Measurements from ENCODE around the gene GALNTL6. TPM values are rescaled to one million over a fixed set of nuclear protein-coding genes. Genes with fewer than 3 reads are reported as not detected.

Gene GALNTL6
- total and polyA plus RNA-seq, 2 experiments from 2014 or later: not detected

DNA sequence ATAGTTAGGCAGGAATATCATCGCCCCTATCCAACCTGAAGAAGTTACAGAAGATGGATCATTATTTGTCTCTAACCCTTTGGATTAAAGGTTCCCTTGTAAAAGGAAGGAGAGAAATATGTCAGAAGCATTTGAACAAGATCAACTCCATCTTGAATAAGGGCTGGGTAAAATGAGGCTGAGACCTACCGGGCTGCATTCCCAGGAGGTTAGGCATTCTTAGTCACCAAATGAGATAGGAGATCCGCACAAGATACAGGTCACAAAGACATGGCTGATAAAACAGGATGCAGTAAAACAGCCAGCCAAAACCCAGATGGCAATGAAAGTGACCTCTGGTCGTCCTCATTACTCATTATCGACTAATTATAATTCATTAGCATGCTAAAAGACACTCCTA is 148.9 kb downstream of the GALNTL6 start:
- Histone ChIP-seq H3K4me3 (no peak overlapping the region), H3K9me3 (ENCODE audit: low read depth) (no peaks in the 10 kb centered on the region), H3K27ac (no peak overlapping the region), H3K4me1 (ENCODE audit: low read depth) (no peaks in the 10 kb centered on the region), H3K27me3 (no peaks in the 10 kb centered on the region), H3K36me3 (no peaks in the 10 kb centered on the region)
- no peak for TF ChIP-seq CTCF (IDR thresholded peaks at IDR 0.05; ENCODE audit: low read depth, low read length)
- DNase-seq (ENCODE audit: low read depth in 1 of 2, low spot score in 1 of 2): no peak

DNA sequence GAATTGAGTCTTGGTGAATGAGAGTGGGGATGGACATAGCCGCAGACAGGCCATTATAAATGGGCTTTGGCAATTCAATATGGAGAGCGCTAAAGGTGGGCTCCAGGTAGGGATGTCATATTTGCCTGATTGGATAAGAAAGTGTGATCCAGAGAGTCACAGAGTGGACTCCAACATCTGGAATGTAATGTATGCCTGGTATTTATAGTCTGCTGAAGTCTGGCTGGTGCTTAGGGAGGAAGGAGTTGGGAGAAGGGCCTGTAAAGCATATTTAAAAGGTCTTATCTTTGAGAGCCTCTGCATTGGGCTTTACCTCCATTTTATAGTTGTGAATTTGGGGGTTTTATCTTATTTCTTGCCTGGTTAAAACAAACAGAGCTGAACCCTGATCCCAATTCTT is 153.2 kb downstream of the GALNTL6 start:
- Histone ChIP-seq H3K9me3 (ENCODE audit: low read depth) (no peaks in the 10 kb centered on the region), H3K27me3 (no peaks in the 10 kb centered on the region), H3K36me3 (no peaks in the 10 kb centered on the region), H3K4me3 (no peak overlapping the region), H3K4me1 (ENCODE audit: low read depth) (no peaks in the 10 kb centered on the region), H3K27ac (no peak overlapping the region)
- DNase-seq (ENCODE audit: low read depth in 1 of 2, low spot score in 1 of 2): peak in 1 of 2 donors; percentile 37
- TF ChIP-seq CTCF (IDR thresholded peaks at IDR 0.05; ENCODE audit: low read depth, low read length): no peak

GRCh38 chr4:171978216-171978615 is 165.0 kb downstream of the GALNTL6 start:
- DNase-seq (ENCODE audit: low read depth in 1 of 2, low spot score in 1 of 2): no peak
- Histone ChIP-seq H3K9me3 (ENCODE audit: low read depth) (no peaks in the 10 kb centered on the region), H3K4me1 (ENCODE audit: low read depth) (no peaks in the 10 kb centered on the region), H3K27ac (no peak overlapping the region), H3K4me3 (no peak overlapping the region), H3K27me3 (no peaks in the 10 kb centered on the region), H3K36me3 (no peaks in the 10 kb centered on the region)
- TF ChIP-seq CTCF (IDR thresholded peaks at IDR 0.05; ENCODE audit: low read depth, low read length): no peak

GRCh38 chr4:171979461-171979860 is 166.3 kb downstream of the GALNTL6 start:
- no peak for DNase-seq (ENCODE audit: low read depth in 1 of 2, low spot score in 1 of 2)
- H3K27me3 ChIP-seq: no peaks in the 10 kb centered on the region
- no peak overlapping the region for H3K27ac ChIP-seq
- H3K4me3 ChIP-seq: no peak overlapping the region
- H3K4me1 ChIP-seq (ENCODE audit: low read depth): no peaks in the 10 kb centered on the region
- no peaks in the 10 kb centered on the region for H3K9me3 ChIP-seq (ENCODE audit: low read depth)
- H3K36me3 ChIP-seq: no peaks in the 10 kb centered on the region
- no peak for TF ChIP-seq CTCF (IDR thresholded peaks at IDR 0.05; ENCODE audit: low read depth, low read length)

DNA sequence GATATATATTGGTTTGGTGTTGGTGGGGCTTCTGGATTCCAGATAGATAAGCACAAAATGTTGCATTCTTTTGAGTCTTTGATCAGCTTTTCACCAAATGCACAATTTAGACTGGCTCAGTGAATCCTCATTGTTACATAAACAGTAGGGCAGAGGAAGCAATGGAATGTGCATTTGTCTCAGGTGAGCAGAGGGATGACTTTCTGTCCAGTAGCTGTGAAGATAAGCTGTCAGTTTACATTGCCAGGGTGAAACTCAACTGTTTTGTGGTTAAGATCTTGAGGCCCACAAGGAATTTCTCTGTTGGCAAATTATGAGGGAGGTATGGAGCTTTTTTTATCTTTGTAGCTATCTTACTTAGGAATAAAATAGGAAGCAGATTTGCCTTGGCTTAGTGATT is 168.0 kb downstream of the GALNTL6 start:
- H3K4me3 ChIP-seq: no peak overlapping the region

More for the DNA sequence above, 168.0 kb downstream of the GALNTL6 start:
- DNase-seq (ENCODE audit: low read depth in 1 of 2, low spot score in 1 of 2): no peak
- H3K27ac ChIP-seq: no peak overlapping the region
- H3K4me1 ChIP-seq (ENCODE audit: low read depth): no peaks in the 10 kb centered on the region
- no peaks in the 10 kb centered on the region for H3K9me3 ChIP-seq (ENCODE audit: low read depth)
- TF ChIP-seq CTCF (IDR thresholded peaks at IDR 0.05; ENCODE audit: low read depth, low read length): no peak
- no peaks in the 10 kb centered on the region for H3K36me3 ChIP-seq
- no peaks in the 10 kb centered on the region for H3K27me3 ChIP-seq

All from cardiac muscle cell (in vitro differentiated cells and primary cell).